ENCODE results near the gene TET3. TPM values are rescaled to one million over a fixed set of nuclear protein-coding genes. Genes with fewer than 3 reads are reported as not detected.

TET3 gene
- total RNA-seq, 2 experiments from 2014 or later, result 14.9 to 15.0 TPM

Other genes starting within 250 kb of the TET3 start
- gene TPRKB, start 247.6 kb upstream of the TET3 start, total RNA-seq, result 10 to 100 TPM; 35.5 to 40.3 TPM
- gene DUSP11, start 204.8 kb upstream of the TET3 start, total RNA-seq, result 10 to 100 TPM; 30.8 to 32.1 TPM
- not detected for gene C2orf78, start 200.7 kb upstream of the TET3 start, total RNA-seq
- 10 to 100 TPM; 74.7 to 75.8 TPM for gene STAMBP, start 155.9 kb upstream of the TET3 start, total RNA-seq
- under 1 TPM in 1 of 2 experiments, not detected in 1; 0.13 TPM for gene ACTG2, start 91.9 kb upstream of the TET3 start, total RNA-seq
- 10 to 100 TPM; 92.2 to 99.4 TPM for gene DGUOK, start 58.0 kb upstream of the TET3 start, total RNA-seq
- gene BOLA3, start 163.0 kb downstream of the TET3 start, total RNA-seq, result 100 to 1,000 TPM; 133 to 143 TPM
- 100 to 1,000 TPM; 157 to 164 TPM for gene MOB1A, start 194.0 kb downstream of the TET3 start, total RNA-seq
- 100 to 1,000 TPM; 463 to 467 TPM for gene MTHFD2, start 213.7 kb downstream of the TET3 start, total RNA-seq